Fibroblast of mammary gland (primary cell): ENCODE data around the gene CHI3L2.

Experiments
- DNase-seq: peaks from one replicate; pipeline ENCODE4 v3.0.0-alpha.2; 2010; ENCODE audit warnings: low read depth
- H3K4me3 ChIP-seq: 2 replicates; pipeline ENCODE4 v1.5.1; 2011; ENCODE audit warnings: low read depth, mild to moderate bottlenecking, low read length, moderate library complexity; ENCODE audit not compliant: control insufficient read depth
- CTCF ChIP-seq: conservative IDR thresholded peaks from 2 replicates; pipeline ENCODE4 v1.5.1; 2011; ENCODE audit warnings: low read depth, low read length, inconsistent platforms; ENCODE audit not compliant: control insufficient read depth, insufficient read depth

Gene CHI3L2

GRCh38 chr1:111227434-111227833 lies at the start of gene CHI3L2:
Gene CHI3L2, plus strand, starts transcription at chr1:111227713. Its CDS starts 17 bp downstream, at chr1:111227730.
- no peak within 1 kb of the TSS for H3K4me3 ChIP-seq
- peak; percentile 69 for DNase-seq
- no peak for TF ChIP-seq CTCF

GRCh38 chr1:111179968-111180533 lies 47.5 kb upstream of the CHI3L2 start:
- no peak overlapping the region for H3K4me3 ChIP-seq
- DNase-seq: no peak
- TF ChIP-seq CTCF: no peak

- H3K4me3 ChIP-seq: no peak overlapping the region
- no peak for DNase-seq
- no peak for TF ChIP-seq CTCF
Measured at GRCh38 chr1:111182052-111182451, 45.5 kb upstream of the CHI3L2 start.

- no peak for DNase-seq
- TF ChIP-seq CTCF: no peak
- H3K4me3 ChIP-seq: no peak overlapping the region
Measured at GRCh38 chr1:111183308-111184069, 44.0 kb upstream of the CHI3L2 start.

GRCh38 chr1:111184663-111185062 lies 42.9 kb upstream of the CHI3L2 start:
- TF ChIP-seq CTCF: no peak

GRCh38 chr1:111190931-111191451 lies 36.5 kb upstream of the CHI3L2 start:
- TF ChIP-seq CTCF: no peak
- H3K4me3 ChIP-seq: no peak overlapping the region
- DNase-seq: peak; percentile 67

More at GRCh38 chr1:111184663-111185062, 42.9 kb upstream of the CHI3L2 start:
- no peak for DNase-seq
- H3K4me3 ChIP-seq: no peak overlapping the region

GRCh38 chr1:111191496-111191895 lies 36.0 kb upstream of the CHI3L2 start:
- no peak overlapping the region for H3K4me3 ChIP-seq
- no peak for TF ChIP-seq CTCF
- DNase-seq: peak; percentile 68
